Vagina (tissue), 2 donors: Measurements from ENCODE around the gene GRK3.

Experiments
- POLR2A ChIP-seq, 2 donors: fragments of 450-650 bp; IDR thresholded peaks; one replicate each; pipeline ENCODE4 v1.6.1; 2017; ENCODE audit warnings: antibody characterized with exemption in 2 of 2, mild to moderate bottlenecking in 2 of 2, moderate library complexity in 2 of 2
- TF ChIP-seq, protein P1 (sequence below), 3 experiments: fragments of 450-650 bp in 2 of 3; fragments of 200-600 bp in 1 of 3; sonication (generic) in 1 of 3; IDR thresholded peaks; one replicate each; pipeline ENCODE4 v1.5.1; 2017 to 2019; ENCODE audit warnings: antibody characterized with exemption in 3 of 3, mild to moderate bottlenecking in 2 of 3, moderate library complexity in 2 of 3

GRCh38 chr22:25564979-25565677, 653 bp downstream of the GRK3 start:
- TF ChIP-seq, protein P1, sequence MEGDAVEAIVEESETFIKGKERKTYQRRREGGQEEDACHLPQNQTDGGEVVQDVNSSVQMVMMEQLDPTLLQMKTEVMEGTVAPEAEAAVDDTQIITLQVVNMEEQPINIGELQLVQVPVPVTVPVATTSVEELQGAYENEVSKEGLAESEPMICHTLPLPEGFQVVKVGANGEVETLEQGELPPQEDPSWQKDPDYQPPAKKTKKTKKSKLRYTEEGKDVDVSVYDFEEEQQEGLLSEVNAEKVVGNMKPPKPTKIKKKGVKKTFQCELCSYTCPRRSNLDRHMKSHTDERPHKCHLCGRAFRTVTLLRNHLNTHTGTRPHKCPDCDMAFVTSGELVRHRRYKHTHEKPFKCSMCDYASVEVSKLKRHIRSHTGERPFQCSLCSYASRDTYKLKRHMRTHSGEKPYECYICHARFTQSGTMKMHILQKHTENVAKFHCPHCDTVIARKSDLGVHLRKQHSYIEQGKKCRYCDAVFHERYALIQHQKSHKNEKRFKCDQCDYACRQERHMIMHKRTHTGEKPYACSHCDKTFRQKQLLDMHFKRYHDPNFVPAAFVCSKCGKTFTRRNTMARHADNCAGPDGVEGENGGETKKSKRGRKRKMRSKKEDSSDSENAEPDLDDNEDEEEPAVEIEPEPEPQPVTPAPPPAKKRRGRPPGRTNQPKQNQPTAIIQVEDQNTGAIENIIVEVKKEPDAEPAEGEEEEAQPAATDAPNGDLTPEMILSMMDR (IDR thresholded peaks at IDR 0.05) = no peak
- TF ChIP-seq POLR2A (IDR thresholded peaks at IDR 0.05) = no peak
